Superior temporal gyrus (tissue), 1 donor: ENCODE data around the gene USP54.
"Not testable (repeated sequence)": the region's sequence is repeated elsewhere in the genome, so short reads cannot be mapped to it uniquely, and the experiment has no call there.

Experiments used
- DNase-seq: peaks from one replicate; pipeline ENCODE4 v3.0.0-alpha.2; 2016; ENCODE audit errors: extremely low spot score

USP54 gene

GRCh38 chr10:73588656-73589055, 2.5 kb downstream of the USP54 start:
- no peak for DNase-seq

GRCh38 chr10:73586583-73586984, 4.6 kb downstream of the USP54 start:
- peak; percentile 70 for DNase-seq

GRCh38 chr10:73585327-73585726, 5.8 kb downstream of the USP54 start:
- no peak for DNase-seq

- no peak for DNase-seq
Observed at GRCh38 chr10:73584737-73585136, 6.4 kb downstream of the USP54 start.

GRCh38 chr10:73581918-73582317, 9.2 kb downstream of the USP54 start:
- peak; percentile 78 for DNase-seq

GRCh38 chr10:73578927-73579326, 12.2 kb downstream of the USP54 start:
- not testable (repeated sequence) for DNase-seq

GRCh38 chr10:73577788-73578187, 13.4 kb downstream of the USP54 start:
- no peak for DNase-seq

- DNase-seq: no peak
Observed at GRCh38 chr10:73576890-73577591, 14.1 kb downstream of the USP54 start.

GRCh38 chr10:73576178-73576889, 14.8 kb downstream of the USP54 start:
- DNase-seq: no peak

- not testable (repeated sequence) for DNase-seq
Observed at GRCh38 chr10:73567025-73567424, 24.1 kb downstream of the USP54 start.

- no peak for DNase-seq
Observed at GRCh38 chr10:73561192-73561591, 29.9 kb downstream of the USP54 start.

GRCh38 chr10:73559590-73559989, 31.6 kb downstream of the USP54 start:
- DNase-seq: no peak

- DNase-seq: no peak
Observed at GRCh38 chr10:73556855-73557254, 34.3 kb downstream of the USP54 start.

GRCh38 chr10:73554721-73555120, 36.4 kb downstream of the USP54 start:
- no peak for DNase-seq

GRCh38 chr10:73553761-73554160, 37.4 kb downstream of the USP54 start:
- DNase-seq: no peak

GRCh38 chr10:73552819-73553715, 38.1 kb downstream of the USP54 start:
- DNase-seq: peak; percentile 97

- no peak for DNase-seq
Observed at GRCh38 chr10:73551515-73551914, 39.6 kb downstream of the USP54 start.

GRCh38 chr10:73545357-73545756, 45.8 kb downstream of the USP54 start:
- no peak for DNase-seq

GRCh38 chr10:73537709-73538108, 53.4 kb downstream of the USP54 start:
- DNase-seq: no peak

GRCh38 chr10:73537288-73537687, 53.9 kb downstream of the USP54 start:
- DNase-seq: no peak

- DNase-seq: no peak
Observed at GRCh38 chr10:73534857-73535256, 56.3 kb downstream of the USP54 start.

GRCh38 chr10:73529089-73529832, 61.9 kb downstream of the USP54 start:
- DNase-seq: peak; percentile 92
